SK-N-SH (cell line): ENCODE measurements around the gene PIGK. TPM values are rescaled to one million over a fixed set of nuclear protein-coding genes. Genes with fewer than 3 reads are reported as not detected.

Source experiments
- CTCF ChIA-PET: fragments of 300-600, 350-600 bp; formaldehyde crosslinking; extraction: SDS; loops from one replicate; lab custom pipeline; 2021; lab: Yijun Ruan, JAX
- POLR2A ChIA-PET: fragments of 350-600 bp; sonication (Branson Sonifier 250); formaldehyde crosslinking; extraction: SDS; loops from one replicate; lab custom pipeline; 2020; ENCODE audit warnings: antibody characterized with exemption, inconsistent platforms; lab: Yijun Ruan, JAX
- DNase-seq: peaks from one replicate; pipeline ENCODE4 v3.0.0; 2012
- H2AFZ ChIP-seq: fragments of 200-600 bp; sonication (generic); 2 replicates; pipeline ENCODE4 v1.8.1; 2016; ENCODE audit warnings: antibody characterized with exemption, mild to moderate bottlenecking, low read depth
- H3F3A ChIP-seq: fragments of 200-600 bp; sonication (generic); replicated peaks from 2 replicates; pipeline ENCODE3; 2016; ENCODE audit warnings: antibody characterized with exemption, mild to moderate bottlenecking; ENCODE audit not compliant: insufficient read depth
- H3K27ac ChIP-seq, 2 experiments: fragments of 200-500 bp in 1 of 2; fragments of 200-600 bp in 1 of 2; sonication (Bioruptor generic) in 1 of 2; sonication (generic), shearing (Covaris generic) in 1 of 2; 2 replicates each; pipeline versions ENCODE4 v1.5.1 to v1.6.1; 2014 to 2016; ENCODE audit warnings: low read depth in 2 of 2, inconsistent platforms in 1 of 2, low read length in 1 of 2, mild to moderate bottlenecking in 1 of 2, mixed read lengths in 1 of 2
- H3K27me3 ChIP-seq: fragments of 200-600 bp; sonication (generic), shearing (Covaris generic); 2 replicates; pipeline ENCODE4 v1.6.1; 2016; ENCODE audit warnings: mixed run types; ENCODE audit not compliant: insufficient read depth
- H3K36me3 ChIP-seq, 2 experiments: fragments of 200-500 bp in 1 of 2; fragments of 200-600 bp in 1 of 2; sonication (Bioruptor generic) in 1 of 2; sonication (generic) in 1 of 2; replicated peaks in 1 of 2; 2 replicates each; pipeline versions ENCODE3 to v1.5.1; 2014 to 2016; ENCODE audit warnings: low read length in 1 of 2, mild to moderate bottlenecking in 1 of 2; ENCODE audit not compliant: insufficient read depth in 2 of 2, control insufficient read depth in 1 of 2
- H3K4me1 ChIP-seq, 2 experiments: fragments of 200-500 bp in 1 of 2; fragments of 200-600 bp in 1 of 2; sonication (Bioruptor generic) in 1 of 2; sonication (generic), shearing (Covaris generic) in 1 of 2; 2 replicates each; pipeline versions ENCODE4 v1.5.1 to v1.6.1; 2014 to 2016; ENCODE audit warnings: low read depth in 1 of 2, low read length in 1 of 2, mixed run types in 1 of 2; ENCODE audit not compliant: insufficient read depth in 2 of 2, control insufficient read depth in 1 of 2
- H3K4me2 ChIP-seq: fragments of 200-600 bp; sonication (generic), shearing (Covaris generic); 2 replicates; pipeline ENCODE4 v1.6.1; 2017; ENCODE audit warnings: mixed run types
- H3K4me3 ChIP-seq, 2 experiments: fragments of 200-500 bp in 1 of 2; fragments of 200-600 bp in 1 of 2; sonication (Bioruptor generic) in 1 of 2; sonication (generic), shearing (Covaris generic) in 1 of 2; 2 replicates each; pipeline versions ENCODE4 v1.5.1 to v1.8.1; 2014 to 2016; ENCODE audit warnings: low read depth in 2 of 2, inconsistent platforms in 1 of 2, low read length in 1 of 2, mild to moderate bottlenecking in 1 of 2, mixed read lengths in 1 of 2, moderate library complexity in 1 of 2
- H3K79me2 ChIP-seq: fragments of 200-600 bp; sonication (generic); 2 replicates; pipeline ENCODE4 v1.8.1; 2017; ENCODE audit warnings: mild to moderate bottlenecking; ENCODE audit not compliant: insufficient read depth
- H3K9ac ChIP-seq: fragments of 200-600 bp; sonication (generic); 2 replicates; pipeline ENCODE4 v1.6.1; 2017; ENCODE audit warnings: mixed run types
- H3K9me2 ChIP-seq: fragments of 200-600 bp; sonication (generic); 2 replicates; pipeline ENCODE4 v1.6.1; 2017; ENCODE audit warnings: mixed run types
- H3K9me3 ChIP-seq: fragments of 200-600 bp; sonication (generic); 2 replicates; pipeline ENCODE4 v1.6.1; 2017; ENCODE audit warnings: mixed run types, mild to moderate bottlenecking, moderate library complexity
- H4K20me1 ChIP-seq: fragments of 200-600 bp; sonication (generic); 2 replicates; pipeline ENCODE4 v1.6.1; 2017; ENCODE audit warnings: mild to moderate bottlenecking, mixed run types; ENCODE audit not compliant: insufficient read depth
- CHD2 ChIP-seq: fragments of 150-350 bp; IDR thresholded peaks from 2 replicates; pipeline ENCODE4 v1.6.1; 2018; ENCODE audit warnings: low read length; ENCODE audit not compliant: partially characterized antibody
- EZH2phosphoT487 ChIP-seq: fragments of 200-600 bp; sonication (generic); IDR thresholded peaks from 2 replicates; pipeline ENCODE4 v1.6.1; 2017; ENCODE audit warnings: low read depth, mixed run types, mild to moderate bottlenecking, antibody characterized with exemption, moderate library complexity, borderline replicate concordance
- FOSL2 ChIP-seq: IDR thresholded peaks from 2 replicates; pipeline ENCODE4 v1.4.0; 2012; ENCODE audit warnings: low read depth, mild to moderate bottlenecking, moderate library complexity, borderline replicate concordance
- GATA2 ChIP-seq: sonication (generic); formaldehyde crosslinking; IDR thresholded peaks from 2 replicates; pipeline ENCODE4 v1.5.0; 2020; ENCODE audit warnings: mild to moderate bottlenecking, missing genetic modification reagents
- JUND ChIP-seq: IDR thresholded peaks from 2 replicates; pipeline ENCODE4 v1.4.0; 2012
- NRF1 ChIP-seq: IDR thresholded peaks from 2 replicates; pipeline ENCODE4 v1.6.1; 2012; ENCODE audit warnings: low read depth, mild to moderate bottlenecking, low read length
- POLR2AphosphoS5 ChIP-seq: IDR thresholded peaks from 2 replicates; pipeline ENCODE4 v1.6.1; 2012; ENCODE audit warnings: low read depth, low read length
- RAD21 ChIP-seq: IDR thresholded peaks from 2 replicates; pipeline ENCODE4 v1.6.1; 2012; ENCODE audit warnings: mild to moderate bottlenecking, low read length
- RFX5 ChIP-seq: IDR thresholded peaks from 2 replicates; pipeline ENCODE4 v1.6.1; 2012; ENCODE audit warnings: mild to moderate bottlenecking, improper control_type of control experiment, low read length
- RXRA ChIP-seq: IDR thresholded peaks from 2 replicates; pipeline ENCODE4 v1.4.0; 2012; ENCODE audit warnings: low read depth, mild to moderate bottlenecking, borderline replicate concordance
- SIN3A ChIP-seq: IDR thresholded peaks from 2 replicates; pipeline ENCODE4 v1.6.1; 2012; ENCODE audit warnings: low read depth, mild to moderate bottlenecking, low read length, moderate library complexity, borderline replicate concordance
- TAF1 ChIP-seq: IDR thresholded peaks from 2 replicates; pipeline ENCODE4 v1.6.1; 2012; ENCODE audit warnings: low read depth, mild to moderate bottlenecking, low read length, moderate library complexity, borderline replicate concordance
- TCF12 ChIP-seq: IDR thresholded peaks from 2 replicates; pipeline ENCODE4 v1.4.0; 2012
- YY1 ChIP-seq: IDR thresholded peaks from 2 replicates; pipeline ENCODE4 v1.4.0; 2012; ENCODE audit warnings: low read depth, mild to moderate bottlenecking
- WGBS: methylation state at CpG from one replicate; pipeline ENCODE4 v1.1.6; 2017; ENCODE audit warnings: low lambda C conversion rate; 5-methylcytosine and 5-hydroxymethylcytosine counted together
- polyA plus RNA-seq, 3 experiments: library from polyadenylated mRNA; depleted of rRNA; stranded (reverse); fragments of >200 nt; gene quantifications; 2 replicates each; pipeline ENCODE4 v1.2.3, GENCODE V29; 2012
- TF ChIP-seq, protein P1 (sequence below): fragments of 150-350 bp; IDR thresholded peaks from 2 replicates; pipeline ENCODE4 v1.6.1; 2016; ENCODE audit warnings: mild to moderate bottlenecking, low read depth, low read length
- TF ChIP-seq, protein P2 (sequence below): fragments of 150-350 bp; IDR thresholded peaks from 2 replicates; pipeline ENCODE4 v1.6.1; 2017; ENCODE audit warnings: antibody characterized with exemption, low read length, low read depth, borderline replicate concordance
- TF ChIP-seq, protein P3 (sequence below): IDR thresholded peaks from 2 replicates; pipeline ENCODE4 v1.4.0; 2012; ENCODE audit warnings: low read depth
- TF ChIP-seq, protein P4 (sequence below): IDR thresholded peaks from 2 replicates; pipeline ENCODE4; 2012

PIGK gene
- polyA plus RNA-seq, 1 of the 3 experiments (the other 2 are of a cell fraction), result 11.5 TPM

DNA sequence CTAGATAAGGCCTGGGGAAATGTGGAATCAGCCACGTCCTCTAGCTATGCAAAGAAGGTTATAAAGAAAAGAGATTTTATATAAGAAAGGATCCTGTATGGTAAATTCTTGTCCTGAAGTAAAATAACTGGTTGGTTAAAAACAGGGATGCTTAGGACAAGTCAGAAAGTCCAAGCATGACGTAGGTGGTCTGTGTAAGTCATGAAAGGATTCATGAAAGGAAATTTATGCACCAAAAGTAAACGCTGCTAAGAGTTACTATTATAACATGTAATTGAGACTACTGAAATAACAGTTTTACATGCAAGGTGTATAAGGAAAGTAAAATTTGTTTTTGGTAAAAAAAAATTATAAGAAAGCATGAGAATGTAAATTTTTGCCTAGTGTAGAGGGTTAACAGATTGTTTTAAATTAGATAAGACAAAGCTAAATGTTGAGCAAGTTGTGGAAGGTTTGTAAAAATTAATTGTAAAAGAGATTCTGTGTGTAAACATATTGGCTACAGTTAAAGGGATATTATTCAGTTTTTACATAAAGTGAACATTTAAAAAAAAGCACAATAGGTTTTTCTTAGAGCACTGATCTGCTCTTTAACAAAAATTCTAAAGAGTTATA is 43.9 kb downstream of the PIGK start:
- Histone ChIP-seq H3K36me3 (no peaks in the 10 kb centered on the region), H4K20me1 (no peaks in the 10 kb centered on the region), H3K9me3 (peaks cover 27% of the 10 kb centered on the region), H3K27me3 (no peaks in the 10 kb centered on the region), H3K9ac (no peak overlapping the region), H3K79me2 (no peaks in the 10 kb centered on the region), H2AFZ (no peak overlapping the region), H3F3A (peaks cover 13% of the 10 kb centered on the region), H3K9me2 (no peaks in the 10 kb centered on the region), H3K27ac (no peak overlapping the region), H3K4me1 (no peaks in the 10 kb centered on the region), H3K4me2 (no peak overlapping the region), H3K4me3 (no peak overlapping the region)
- no peak for TF ChIP-seq TCF12
- no peak for TF ChIP-seq RFX5
- no peak for TF ChIP-seq JUND
- TF ChIP-seq, protein P1, sequence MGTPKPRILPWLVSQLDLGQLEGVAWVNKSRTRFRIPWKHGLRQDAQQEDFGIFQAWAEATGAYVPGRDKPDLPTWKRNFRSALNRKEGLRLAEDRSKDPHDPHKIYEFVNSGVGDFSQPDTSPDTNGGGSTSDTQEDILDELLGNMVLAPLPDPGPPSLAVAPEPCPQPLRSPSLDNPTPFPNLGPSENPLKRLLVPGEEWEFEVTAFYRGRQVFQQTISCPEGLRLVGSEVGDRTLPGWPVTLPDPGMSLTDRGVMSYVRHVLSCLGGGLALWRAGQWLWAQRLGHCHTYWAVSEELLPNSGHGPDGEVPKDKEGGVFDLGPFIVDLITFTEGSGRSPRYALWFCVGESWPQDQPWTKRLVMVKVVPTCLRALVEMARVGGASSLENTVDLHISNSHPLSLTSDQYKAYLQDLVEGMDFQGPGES, result no peak
- TF ChIP-seq, protein P2, sequence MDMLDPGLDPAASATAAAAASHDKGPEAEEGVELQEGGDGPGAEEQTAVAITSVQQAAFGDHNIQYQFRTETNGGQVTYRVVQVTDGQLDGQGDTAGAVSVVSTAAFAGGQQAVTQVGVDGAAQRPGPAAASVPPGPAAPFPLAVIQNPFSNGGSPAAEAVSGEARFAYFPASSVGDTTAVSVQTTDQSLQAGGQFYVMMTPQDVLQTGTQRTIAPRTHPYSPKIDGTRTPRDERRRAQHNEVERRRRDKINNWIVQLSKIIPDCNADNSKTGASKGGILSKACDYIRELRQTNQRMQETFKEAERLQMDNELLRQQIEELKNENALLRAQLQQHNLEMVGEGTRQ, result no peak
- TF ChIP-seq CHD2, result no peak
- TF ChIP-seq RAD21, result no peak
- no peak for TF ChIP-seq FOSL2
- TF ChIP-seq, protein P3, sequence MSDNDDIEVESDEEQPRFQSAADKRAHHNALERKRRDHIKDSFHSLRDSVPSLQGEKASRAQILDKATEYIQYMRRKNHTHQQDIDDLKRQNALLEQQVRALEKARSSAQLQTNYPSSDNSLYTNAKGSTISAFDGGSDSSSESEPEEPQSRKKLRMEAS, result no peak
- no peak for TF ChIP-seq EZH2phosphoT487
- TF ChIP-seq NRF1, result no peak
- TF ChIP-seq POLR2AphosphoS5, result no peak
- no peak for TF ChIP-seq SIN3A
- TF ChIP-seq YY1, result no peak
- TF ChIP-seq TAF1, result no peak
- TF ChIP-seq, protein P4, sequence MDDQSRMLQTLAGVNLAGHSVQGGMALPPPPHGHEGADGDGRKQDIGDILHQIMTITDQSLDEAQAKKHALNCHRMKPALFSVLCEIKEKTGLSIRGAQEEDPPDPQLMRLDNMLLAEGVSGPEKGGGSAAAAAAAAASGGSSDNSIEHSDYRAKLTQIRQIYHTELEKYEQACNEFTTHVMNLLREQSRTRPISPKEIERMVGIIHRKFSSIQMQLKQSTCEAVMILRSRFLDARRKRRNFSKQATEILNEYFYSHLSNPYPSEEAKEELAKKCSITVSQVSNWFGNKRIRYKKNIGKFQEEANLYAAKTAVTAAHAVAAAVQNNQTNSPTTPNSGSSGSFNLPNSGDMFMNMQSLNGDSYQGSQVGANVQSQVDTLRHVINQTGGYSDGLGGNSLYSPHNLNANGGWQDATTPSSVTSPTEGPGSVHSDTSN, result no peak
- TF ChIP-seq RXRA, result no peak
- TF ChIP-seq GATA2 (CRISPR knock-in tag), result no peak
- 80% methylated on average over 3 of the region's 3 CpGs for WGBS
- ChIA-PET CTCF (no interaction called here), POLR2A (no interaction called here)
- no peak for DNase-seq
